ENCODE data around the gene TEX13B. TPM values are rescaled to one million over a fixed set of nuclear protein-coding genes. Genes with fewer than 3 reads are reported as not detected.
A peak's percentile ranks its signal among the peaks of the same experiment; 100 is the strongest.
"Not testable (repeated sequence)": the region's sequence is repeated elsewhere in the genome, so short reads cannot be mapped to it uniquely, and the experiment has no call there.

Gene TEX13B
- total RNA-seq, 6 experiments from 2014 or later: not detected

- no peaks in the 10 kb centered on the region for H3K9me3 ChIP-seq
- H3K36me3 ChIP-seq: no peaks in the 10 kb centered on the region
- no peak for DNase-seq
- no peak overlapping the region for H3K4me3 ChIP-seq
- 36% methylated on average over 2 of the region's 2 CpGs for WGBS (ENCODE audit: insufficient coverage, low coverage, low lambda C conversion rate, missing lambda C conversion rate)
- no peak for ATAC-seq
- H3K4me1 ChIP-seq: no peaks in the 10 kb centered on the region
- no peak overlapping the region for H3K27ac ChIP-seq
- no peaks in the 10 kb centered on the region for H3K27me3 ChIP-seq
- intact Hi-C loops (cut with DNase I): no loop called here
- TF ChIP-seq POLR2A (IDR thresholded peaks at IDR 0.05): no peak
- TF ChIP-seq, protein P1, sequence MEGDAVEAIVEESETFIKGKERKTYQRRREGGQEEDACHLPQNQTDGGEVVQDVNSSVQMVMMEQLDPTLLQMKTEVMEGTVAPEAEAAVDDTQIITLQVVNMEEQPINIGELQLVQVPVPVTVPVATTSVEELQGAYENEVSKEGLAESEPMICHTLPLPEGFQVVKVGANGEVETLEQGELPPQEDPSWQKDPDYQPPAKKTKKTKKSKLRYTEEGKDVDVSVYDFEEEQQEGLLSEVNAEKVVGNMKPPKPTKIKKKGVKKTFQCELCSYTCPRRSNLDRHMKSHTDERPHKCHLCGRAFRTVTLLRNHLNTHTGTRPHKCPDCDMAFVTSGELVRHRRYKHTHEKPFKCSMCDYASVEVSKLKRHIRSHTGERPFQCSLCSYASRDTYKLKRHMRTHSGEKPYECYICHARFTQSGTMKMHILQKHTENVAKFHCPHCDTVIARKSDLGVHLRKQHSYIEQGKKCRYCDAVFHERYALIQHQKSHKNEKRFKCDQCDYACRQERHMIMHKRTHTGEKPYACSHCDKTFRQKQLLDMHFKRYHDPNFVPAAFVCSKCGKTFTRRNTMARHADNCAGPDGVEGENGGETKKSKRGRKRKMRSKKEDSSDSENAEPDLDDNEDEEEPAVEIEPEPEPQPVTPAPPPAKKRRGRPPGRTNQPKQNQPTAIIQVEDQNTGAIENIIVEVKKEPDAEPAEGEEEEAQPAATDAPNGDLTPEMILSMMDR (IDR thresholded peaks at IDR 0.05): no peak
Measured at GRCh38 chrX:107970073-107970472, 12.1 kb downstream of the TEX13B start.

DNA sequence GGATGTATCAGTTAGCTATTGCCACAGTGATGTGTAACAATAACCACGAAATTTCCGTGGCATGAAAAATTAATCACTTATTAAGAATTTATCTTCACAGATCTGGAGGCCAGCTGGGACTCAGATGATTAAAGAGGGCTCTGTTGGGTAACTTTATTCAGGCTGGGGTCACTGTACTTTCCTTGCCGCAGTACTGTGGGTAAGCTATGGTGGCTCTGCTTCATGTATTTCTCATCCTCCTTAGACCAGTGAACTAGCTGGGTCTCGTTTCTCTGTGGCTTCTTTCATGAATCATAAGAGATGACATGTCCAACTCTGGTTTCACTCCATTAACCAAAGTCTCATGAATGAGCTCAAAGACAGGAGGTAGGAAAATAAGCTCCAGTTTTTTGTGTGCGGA is 13.5 kb downstream of the TEX13B start:
- H3K36me3 ChIP-seq: no peaks in the 10 kb centered on the region
- no peak for DNase-seq
- intact Hi-C loops (cut with DNase I): no loop called here
- no peaks in the 10 kb centered on the region for H3K9me3 ChIP-seq
- ATAC-seq: no peak
- WGBS (ENCODE audit: insufficient coverage, low coverage, low lambda C conversion rate, missing lambda C conversion rate): 73% methylated on average over 5 of the region's 5 CpGs
- no peak overlapping the region for H3K27ac ChIP-seq
- no peak for TF ChIP-seq POLR2A (IDR thresholded peaks at IDR 0.05)
- TF ChIP-seq, protein P1 (IDR thresholded peaks at IDR 0.05): no peak
- no peak overlapping the region for H3K4me3 ChIP-seq
- H3K4me1 ChIP-seq: no peaks in the 10 kb centered on the region
- no peaks in the 10 kb centered on the region for H3K27me3 ChIP-seq

DNA sequence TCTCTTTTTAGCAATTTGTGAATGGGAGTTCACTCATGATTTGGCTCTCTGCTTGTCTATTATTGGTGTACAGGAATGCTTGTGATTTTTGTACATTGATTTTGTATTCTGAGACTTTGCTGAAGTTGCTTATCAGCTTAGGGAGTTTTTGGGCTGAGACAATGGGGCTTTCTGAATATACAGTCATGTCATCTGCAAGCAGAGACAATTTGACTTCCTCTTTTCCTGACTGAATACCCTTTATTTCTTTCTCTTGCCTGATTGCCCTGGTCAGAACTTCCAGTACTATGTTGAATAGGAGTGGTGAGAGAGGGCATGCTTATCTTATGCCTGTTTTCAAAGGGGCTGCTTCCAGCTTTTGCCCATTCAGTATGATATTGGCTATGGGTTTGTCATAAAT is 26.8 kb downstream of the TEX13B start:
- intact Hi-C loops (cut with DNase I); DNase-seq; H3K4me1 ChIP-seq; H3K27me3 ChIP-seq; H3K27ac ChIP-seq; ATAC-seq; H3K36me3 ChIP-seq; H3K4me3 ChIP-seq; H3K9me3 ChIP-seq: not testable (repeated sequence)

DNA sequence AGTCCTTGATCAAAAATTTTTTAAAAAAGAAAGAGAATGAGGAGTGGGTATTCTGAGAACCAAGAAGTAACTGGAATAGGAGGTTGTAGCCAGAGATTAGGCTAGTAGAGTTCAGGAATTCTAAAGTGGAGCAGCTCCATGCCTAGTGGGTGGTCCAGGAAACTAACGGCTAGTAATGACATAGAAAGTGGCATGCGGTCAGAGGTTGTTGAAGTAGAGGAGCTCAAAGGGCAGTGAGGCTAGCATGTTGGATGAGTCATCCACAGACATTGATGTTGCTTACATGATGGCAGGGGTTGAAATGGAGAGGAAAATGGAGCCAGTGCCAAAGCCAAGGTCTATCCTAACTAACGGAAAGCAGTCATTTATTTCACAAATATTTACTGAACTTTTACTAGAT is 42.1 kb downstream of the TEX13B start:
- WGBS (ENCODE audit: insufficient coverage, low coverage, low lambda C conversion rate, missing lambda C conversion rate): 48% methylated on average over 3 of the region's 3 CpGs
- no peak overlapping the region for H3K27ac ChIP-seq
- H3K4me3 ChIP-seq: no peak overlapping the region
- no peak for TF ChIP-seq POLR2A (IDR thresholded peaks at IDR 0.05)
- TF ChIP-seq, protein P1 (IDR thresholded peaks at IDR 0.05): no peak
- intact Hi-C loops (cut with DNase I): no loop called here
- ATAC-seq (peak in 1 of 4 donors; percentile 31), DNase-seq (no peak)
- no peaks in the 10 kb centered on the region for H3K27me3 ChIP-seq
- H3K36me3 ChIP-seq: no peaks in the 10 kb centered on the region
- no peaks in the 10 kb centered on the region for H3K4me1 ChIP-seq
- H3K9me3 ChIP-seq: no peaks in the 10 kb centered on the region

GRCh38 chrX:107936434-107936730 is 45.8 kb downstream of the TEX13B start:
- Histone ChIP-seq H3K27me3 (no peaks in the 10 kb centered on the region), H3K36me3 (no peaks in the 10 kb centered on the region), H3K4me1 (no peaks in the 10 kb centered on the region), H3K27ac (no peak overlapping the region), H3K4me3 (no peak overlapping the region), H3K9me3 (no peaks in the 10 kb centered on the region)
- intact Hi-C loops (cut with DNase I): no loop called here
- WGBS (ENCODE audit: insufficient coverage, low coverage, low lambda C conversion rate, missing lambda C conversion rate): 68% methylated on average over 16 of the region's 16 CpGs
- no peak for TF ChIP-seq POLR2A (IDR thresholded peaks at IDR 0.05)
- TF ChIP-seq, protein P1 (IDR thresholded peaks at IDR 0.05): no peak
- ATAC-seq (no peak), DNase-seq (no peak)

All from right lobe of liver (tissue), 6 donors.